NCI-H2081 (cell line): ENCODE results near the gene MYH7.
"Not testable (repeated sequence)": the region's sequence is repeated elsewhere in the genome, so short reads cannot be mapped to it uniquely, and the experiment has no call there.

Experiments
- DNase-seq, 2 experiments: peaks; one replicate each; lab custom pipeline; 2025; lab: John Stamatoyannopoulos, UW

MYH7 gene

GRCh38 chr14:23430016-23430722 is 5.3 kb downstream of the MYH7 start:
- DNase-seq = no peak

GRCh38 chr14:23428686-23429495 is 6.6 kb downstream of the MYH7 start:
- DNase-seq = no peak

- DNase-seq = not testable (repeated sequence)
These were observed 9.7 kb downstream of the MYH7 start for GRCh38 chr14:23425798-23426197.

- no peak for DNase-seq
These were observed 10.3 kb downstream of the MYH7 start for GRCh38 chr14:23425169-23425568.

GRCh38 chr14:23423657-23424056 is 11.8 kb downstream of the MYH7 start:
- no peak for DNase-seq

- no peak for DNase-seq
These were observed 13.9 kb downstream of the MYH7 start for GRCh38 chr14:23421594-23421993.

GRCh38 chr14:23419646-23420045 is 15.8 kb downstream of the MYH7 start:
- DNase-seq = not testable (repeated sequence)

GRCh38 chr14:23418021-23418420 is 17.4 kb downstream of the MYH7 start:
- no peak for DNase-seq

GRCh38 chr14:23417269-23417668 is 18.2 kb downstream of the MYH7 start:
- not testable (repeated sequence) for DNase-seq

GRCh38 chr14:23416801-23417200 is 18.7 kb downstream of the MYH7 start:
- DNase-seq = no peak

GRCh38 chr14:23415821-23416778 is 19.4 kb downstream of the MYH7 start:
- no peak for DNase-seq

- no peak for DNase-seq
These were observed 20.3 kb downstream of the MYH7 start for GRCh38 chr14:23414906-23415820.

- no peak for DNase-seq
These were observed 21.2 kb downstream of the MYH7 start for GRCh38 chr14:23414254-23414653.

- no peak for DNase-seq
These were observed 21.8 kb downstream of the MYH7 start for GRCh38 chr14:23413681-23414080.

GRCh38 chr14:23411563-23412525 is 23.6 kb downstream of the MYH7 start:
- no peak for DNase-seq

- DNase-seq = no peak
These were observed 25.4 kb downstream of the MYH7 start for GRCh38 chr14:23409966-23410635.

GRCh38 chr14:23409475-23409874 is 26.0 kb downstream of the MYH7 start:
- DNase-seq = no peak

- DNase-seq = no peak
These were observed 27.2 kb downstream of the MYH7 start for GRCh38 chr14:23408307-23408630.

GRCh38 chr14:23407516-23408306 is 27.7 kb downstream of the MYH7 start, which contains the start of gene MYH6:
TSS of gene MYH6 (minus strand) at chr14:23408273. CDS start at chr14:23407223, 1,050 bp downstream.
- DNase-seq = no peak
